ENCODE measurements around the gene GPR78.

The GPR78 gene

GRCh38 chr4:8577046-8577445 lies 3.1 kb upstream of the GPR78 start:
- Histone ChIP-seq H3K9me3 (ENCODE audit: insufficient read depth, low read length) (no peaks in the 10 kb centered on the region), H3K4me1 (ENCODE audit: low read length) (no peaks in the 10 kb centered on the region), H2AFZ (ENCODE audit: low read depth, low read length) (no peak overlapping the region), H3K4me2 (ENCODE audit: low read length) (no peak overlapping the region), H3K36me3 (replicated peaks; ENCODE audit: low read depth, low read length) (no peaks in the 10 kb centered on the region), H4K20me1 (ENCODE audit: insufficient read depth, low read length) (no peaks in the 10 kb centered on the region), H3K79me2 (ENCODE audit: low read length) (no peaks in the 10 kb centered on the region), H3K27ac (ENCODE audit: low read length) (no peak overlapping the region), H3K4me3 (ENCODE audit: low read length) (no peak overlapping the region), H3K9ac (ENCODE audit: low read length) (no peak overlapping the region), H3K27me3 (ENCODE audit: low read depth, low read length) (peaks cover 5% of the 10 kb centered on the region; the same call in 1 of the 2 replicates)
- TF ChIP-seq EZH2phosphoT487 (IDR thresholded peaks at IDR 0.05; ENCODE audit: low read depth), result no peak
- TF ChIP-seq, protein P1, sequence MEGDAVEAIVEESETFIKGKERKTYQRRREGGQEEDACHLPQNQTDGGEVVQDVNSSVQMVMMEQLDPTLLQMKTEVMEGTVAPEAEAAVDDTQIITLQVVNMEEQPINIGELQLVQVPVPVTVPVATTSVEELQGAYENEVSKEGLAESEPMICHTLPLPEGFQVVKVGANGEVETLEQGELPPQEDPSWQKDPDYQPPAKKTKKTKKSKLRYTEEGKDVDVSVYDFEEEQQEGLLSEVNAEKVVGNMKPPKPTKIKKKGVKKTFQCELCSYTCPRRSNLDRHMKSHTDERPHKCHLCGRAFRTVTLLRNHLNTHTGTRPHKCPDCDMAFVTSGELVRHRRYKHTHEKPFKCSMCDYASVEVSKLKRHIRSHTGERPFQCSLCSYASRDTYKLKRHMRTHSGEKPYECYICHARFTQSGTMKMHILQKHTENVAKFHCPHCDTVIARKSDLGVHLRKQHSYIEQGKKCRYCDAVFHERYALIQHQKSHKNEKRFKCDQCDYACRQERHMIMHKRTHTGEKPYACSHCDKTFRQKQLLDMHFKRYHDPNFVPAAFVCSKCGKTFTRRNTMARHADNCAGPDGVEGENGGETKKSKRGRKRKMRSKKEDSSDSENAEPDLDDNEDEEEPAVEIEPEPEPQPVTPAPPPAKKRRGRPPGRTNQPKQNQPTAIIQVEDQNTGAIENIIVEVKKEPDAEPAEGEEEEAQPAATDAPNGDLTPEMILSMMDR (IDR thresholded peaks at IDR 0.05; ENCODE audit: low read depth, low read length), result no peak

DNA sequence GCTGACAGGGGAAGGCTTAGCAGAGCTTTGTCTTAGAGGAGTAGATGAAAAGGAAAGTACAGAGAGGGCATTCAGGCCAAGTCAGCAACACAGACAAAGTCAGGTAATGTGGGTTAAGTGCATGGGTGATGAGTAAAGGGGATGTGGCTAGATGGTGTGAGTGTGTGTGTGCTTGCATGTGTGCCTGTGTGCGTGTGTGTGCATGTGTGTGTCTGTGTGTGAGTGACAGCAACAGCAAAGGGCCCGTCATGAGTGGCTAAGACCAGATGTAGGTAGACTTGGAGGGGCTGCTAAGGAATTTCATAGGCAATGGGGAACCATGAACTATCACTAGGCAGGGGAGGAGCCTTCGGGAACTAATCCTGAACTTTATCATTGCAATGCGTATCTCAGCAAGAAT lies 2.2 kb upstream of the GPR78 start:
- no peak overlapping the region for H3K4me2 ChIP-seq (ENCODE audit: low read length)
- no peaks in the 10 kb centered on the region for H3K9me3 ChIP-seq (ENCODE audit: insufficient read depth, low read length)
- no peak overlapping the region for H3K9ac ChIP-seq (ENCODE audit: low read length)
- no peaks in the 10 kb centered on the region for H3K36me3 ChIP-seq (replicated peaks; ENCODE audit: low read depth, low read length)
- peaks cover 5% of the 10 kb centered on the region; the same call in 1 of the 2 replicates for H3K27me3 ChIP-seq (ENCODE audit: low read depth, low read length)
- no peaks in the 10 kb centered on the region for H4K20me1 ChIP-seq (ENCODE audit: insufficient read depth, low read length)
- no peak overlapping the region for H2AFZ ChIP-seq (ENCODE audit: low read depth, low read length)
- no peak overlapping the region for H3K27ac ChIP-seq (ENCODE audit: low read length)
- H3K4me3 ChIP-seq (ENCODE audit: low read length), result no peak overlapping the region
- no peaks in the 10 kb centered on the region for H3K4me1 ChIP-seq (ENCODE audit: low read length)
- H3K79me2 ChIP-seq (ENCODE audit: low read length), result no peaks in the 10 kb centered on the region
- TF ChIP-seq EZH2phosphoT487 (IDR thresholded peaks at IDR 0.05; ENCODE audit: low read depth), result no peak
- TF ChIP-seq, protein P1 (IDR thresholded peaks at IDR 0.05; ENCODE audit: low read depth, low read length), result no peak

- Histone ChIP-seq H3K27me3 (ENCODE audit: low read depth, low read length) (peaks cover 5% of the 10 kb centered on the region; the same call in 1 of the 2 replicates), H3K9ac (ENCODE audit: low read length) (no peak overlapping the region), H3K9me3 (ENCODE audit: insufficient read depth, low read length) (no peaks in the 10 kb centered on the region), H4K20me1 (ENCODE audit: insufficient read depth, low read length) (no peaks in the 10 kb centered on the region), H3K27ac (ENCODE audit: low read length) (no peak overlapping the region), H3K36me3 (replicated peaks; ENCODE audit: low read depth, low read length) (no peaks in the 10 kb centered on the region), H3K4me2 (ENCODE audit: low read length) (no peak overlapping the region), H3K79me2 (ENCODE audit: low read length) (no peaks in the 10 kb centered on the region), H3K4me3 (ENCODE audit: low read length) (no peak overlapping the region), H3K4me1 (ENCODE audit: low read length) (no peaks in the 10 kb centered on the region), H2AFZ (ENCODE audit: low read depth, low read length) (no peak overlapping the region)
- no peak for TF ChIP-seq EZH2phosphoT487 (IDR thresholded peaks at IDR 0.05; ENCODE audit: low read depth)
- TF ChIP-seq, protein P1 (IDR thresholded peaks at IDR 0.05; ENCODE audit: low read depth, low read length), result no peak
Measured at GRCh38 chr4:8578717-8579116, 1.5 kb upstream of the GPR78 start.

DNA sequence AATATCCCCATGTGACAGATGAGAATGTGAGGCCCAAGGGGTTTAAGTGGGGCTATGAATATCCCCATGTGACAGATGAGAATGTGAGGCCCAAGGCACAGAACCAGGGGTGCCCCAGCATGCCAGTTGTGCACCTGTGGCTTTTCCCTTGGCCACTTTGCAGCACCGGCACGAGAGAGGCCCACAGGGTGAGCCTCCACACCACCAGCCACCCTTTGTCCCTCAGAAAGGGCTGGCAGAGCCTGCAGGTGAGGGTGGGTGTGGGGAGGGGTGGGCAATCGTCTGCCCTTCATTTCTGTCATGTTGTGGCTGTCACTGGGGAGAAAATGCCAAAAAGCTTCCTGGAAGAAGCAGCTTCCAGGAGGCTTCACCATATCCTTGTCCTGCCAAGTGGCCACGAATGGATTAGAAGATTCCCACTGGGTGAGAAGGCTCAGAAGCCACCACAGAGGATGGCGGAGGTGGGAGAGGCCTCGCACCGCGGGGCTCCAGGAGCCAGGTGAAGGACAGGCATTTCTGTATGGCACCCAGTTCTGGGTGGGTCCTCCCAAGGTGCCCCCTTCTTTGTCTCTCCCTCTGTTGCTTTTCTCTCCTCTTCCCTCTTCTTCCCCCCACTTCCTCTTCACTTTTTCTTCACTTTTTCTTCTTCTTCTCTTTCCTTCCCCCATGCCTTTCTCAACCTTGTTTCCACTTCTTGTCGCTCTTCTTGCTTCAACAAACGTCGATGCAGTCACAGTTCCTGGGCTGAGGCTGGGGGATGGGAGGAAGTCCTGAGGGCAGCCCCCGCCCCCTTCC lies 469 bp upstream of the GPR78 start:
- H3K4me1 ChIP-seq (ENCODE audit: low read length), result no peaks in the 10 kb centered on the region
- no peaks in the 10 kb centered on the region for H3K36me3 ChIP-seq (replicated peaks; ENCODE audit: low read depth, low read length)
- no peak overlapping the region for H3K4me3 ChIP-seq (ENCODE audit: low read length)
- H3K9me3 ChIP-seq (ENCODE audit: insufficient read depth, low read length), result no peaks in the 10 kb centered on the region
- peaks cover 5% of the 10 kb centered on the region; the same call in 1 of the 2 replicates for H3K27me3 ChIP-seq (ENCODE audit: low read depth, low read length)
- TF ChIP-seq, protein P1 (IDR thresholded peaks at IDR 0.05; ENCODE audit: low read depth, low read length), result no peak
- TF ChIP-seq EZH2phosphoT487 (IDR thresholded peaks at IDR 0.05; ENCODE audit: low read depth), result no peak
- H2AFZ ChIP-seq (ENCODE audit: low read depth, low read length), result no peak overlapping the region
- no peak overlapping the region for H3K4me2 ChIP-seq (ENCODE audit: low read length)
- H4K20me1 ChIP-seq (ENCODE audit: insufficient read depth, low read length), result no peaks in the 10 kb centered on the region
- H3K9ac ChIP-seq (ENCODE audit: low read length), result no peak overlapping the region
- H3K79me2 ChIP-seq (ENCODE audit: low read length), result no peaks in the 10 kb centered on the region
- H3K27ac ChIP-seq (ENCODE audit: low read length), result no peak overlapping the region
